GM12878 (cell line): ENCODE results near the gene COL21A1.

Source experiments
- EZH2 ChIP-seq: IDR thresholded peaks from 2 replicates; pipeline ENCODE4 v1.6.1; 2012; ENCODE audit warnings: low read depth, mild to moderate bottlenecking, control low read depth, inconsistent platforms, low read length, borderline replicate concordance; ENCODE audit not compliant: control insufficient read depth
- FOS ChIP-seq: IDR thresholded peaks from 3 replicates; pipeline ENCODE4 v1.6.1; 2011; ENCODE audit warnings: borderline replicate concordance; ENCODE audit not compliant: insufficient read length; ENCODE audit errors: extremely low read depth
- KDM1A ChIP-seq: fragments of 200-600 bp; sonication (generic); IDR thresholded peaks from 2 replicates; pipeline ENCODE4 v1.6.1; 2016; ENCODE audit warnings: borderline replicate concordance
- PAX5 ChIP-seq: IDR thresholded peaks from 2 replicates; pipeline ENCODE4 v1.6.1; 2011; ENCODE audit warnings: low read depth, low read length, borderline replicate concordance
- PML ChIP-seq: IDR thresholded peaks from 2 replicates; pipeline ENCODE4 v1.6.1; 2012; ENCODE audit warnings: low read length, inconsistent platforms
- SIN3A ChIP-seq: IDR thresholded peaks from 2 replicates; pipeline ENCODE4 v1.6.1; 2012; ENCODE audit warnings: low read depth, low read length, improper control_type of control experiment
- YY1 ChIP-seq: IDR thresholded peaks from 2 replicates; pipeline ENCODE4 v1.6.1; 2011; ENCODE audit warnings: low read depth, mild to moderate bottlenecking, low read length
- ZNF24 ChIP-seq: fragments of 450-650 bp; IDR thresholded peaks from 2 replicates; pipeline ENCODE4 v1.6.1; 2017; ENCODE audit warnings: antibody characterized with exemption, mild to moderate bottlenecking
- TF ChIP-seq, protein P1 (sequence below), 3 experiments: IDR thresholded peaks in 2 of 3; conservative IDR thresholded peaks in 1 of 3; 2 replicates each; pipeline ENCODE4 v1.5.1; 2011; ENCODE audit warnings: low read depth in 3 of 3, low read length in 3 of 3, mild to moderate bottlenecking in 3 of 3, control low read depth in 2 of 3, moderate library complexity in 2 of 3, inconsistent platforms in 1 of 3, mixed read lengths in 1 of 3; ENCODE audit not compliant: control insufficient read depth in 2 of 3, insufficient read depth in 1 of 3; ENCODE audit errors: extremely low read depth in 1 of 3

DNA sequence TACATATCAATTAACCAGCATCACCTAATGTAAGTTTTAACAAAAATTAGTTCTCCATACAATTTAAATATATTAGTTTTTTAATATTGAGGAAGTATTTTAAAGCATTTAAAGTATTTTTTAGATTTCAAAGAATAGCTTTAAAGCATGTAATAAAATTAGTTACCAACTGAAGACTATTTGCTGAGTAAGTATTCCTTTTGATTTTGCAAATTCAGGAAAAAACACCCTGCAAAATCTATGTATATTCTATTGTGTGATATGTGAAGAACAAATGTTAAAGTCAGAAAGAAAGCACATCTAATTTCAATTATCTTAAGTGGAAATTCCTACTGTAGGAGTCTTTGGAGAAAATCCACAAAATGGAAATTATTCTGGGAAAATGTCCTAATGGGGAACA lies 107.3 kb downstream of the COL21A1 start:
- TF ChIP-seq SIN3A (no peak), EZH2 (no peak), PAX5 (no peak), YY1 (no peak), FOS (no peak), PML (no peak), ZNF24 (no peak), KDM1A (no peak)
- TF ChIP-seq, protein P1, sequence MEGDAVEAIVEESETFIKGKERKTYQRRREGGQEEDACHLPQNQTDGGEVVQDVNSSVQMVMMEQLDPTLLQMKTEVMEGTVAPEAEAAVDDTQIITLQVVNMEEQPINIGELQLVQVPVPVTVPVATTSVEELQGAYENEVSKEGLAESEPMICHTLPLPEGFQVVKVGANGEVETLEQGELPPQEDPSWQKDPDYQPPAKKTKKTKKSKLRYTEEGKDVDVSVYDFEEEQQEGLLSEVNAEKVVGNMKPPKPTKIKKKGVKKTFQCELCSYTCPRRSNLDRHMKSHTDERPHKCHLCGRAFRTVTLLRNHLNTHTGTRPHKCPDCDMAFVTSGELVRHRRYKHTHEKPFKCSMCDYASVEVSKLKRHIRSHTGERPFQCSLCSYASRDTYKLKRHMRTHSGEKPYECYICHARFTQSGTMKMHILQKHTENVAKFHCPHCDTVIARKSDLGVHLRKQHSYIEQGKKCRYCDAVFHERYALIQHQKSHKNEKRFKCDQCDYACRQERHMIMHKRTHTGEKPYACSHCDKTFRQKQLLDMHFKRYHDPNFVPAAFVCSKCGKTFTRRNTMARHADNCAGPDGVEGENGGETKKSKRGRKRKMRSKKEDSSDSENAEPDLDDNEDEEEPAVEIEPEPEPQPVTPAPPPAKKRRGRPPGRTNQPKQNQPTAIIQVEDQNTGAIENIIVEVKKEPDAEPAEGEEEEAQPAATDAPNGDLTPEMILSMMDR (IDR thresholded peaks at IDR 0.05 in 2 of 3, conservative IDR thresholded peaks at IDR 0.05 in 1 of 3; ENCODE audit: control insufficient read depth in 2 of 3, extremely low read depth in 1 of 3, insufficient read depth in 1 of 3, low read depth in 3 of 3, low read length in 3 of 3): no peak
